ENCODE measurements around the gene LHFPL2. TPM values are rescaled to one million over a fixed set of nuclear protein-coding genes. Genes with fewer than 3 reads are reported as not detected.

LHFPL2 gene
- total and polyA plus RNA-seq, 9 of the 15 experiments (the other 6 are each of a cell fraction or from before 2014, with no cell fraction given), result 1.0 to 6.6 (median 4.6) TPM

- no peak for TF ChIP-seq ZBTB5 (IDR thresholded peaks at IDR 0.05)
- TF ChIP-seq, protein P1, sequence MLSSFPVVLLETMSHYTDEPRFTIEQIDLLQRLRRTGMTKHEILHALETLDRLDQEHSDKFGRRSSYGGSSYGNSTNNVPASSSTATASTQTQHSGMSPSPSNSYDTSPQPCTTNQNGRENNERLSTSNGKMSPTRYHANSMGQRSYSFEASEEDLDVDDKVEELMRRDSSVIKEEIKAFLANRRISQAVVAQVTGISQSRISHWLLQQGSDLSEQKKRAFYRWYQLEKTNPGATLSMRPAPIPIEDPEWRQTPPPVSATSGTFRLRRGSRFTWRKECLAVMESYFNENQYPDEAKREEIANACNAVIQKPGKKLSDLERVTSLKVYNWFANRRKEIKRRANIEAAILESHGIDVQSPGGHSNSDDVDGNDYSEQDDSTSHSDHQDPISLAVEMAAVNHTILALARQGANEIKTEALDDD (IDR thresholded peaks at IDR 0.05), result no peak
- TF ChIP-seq, protein P2, sequence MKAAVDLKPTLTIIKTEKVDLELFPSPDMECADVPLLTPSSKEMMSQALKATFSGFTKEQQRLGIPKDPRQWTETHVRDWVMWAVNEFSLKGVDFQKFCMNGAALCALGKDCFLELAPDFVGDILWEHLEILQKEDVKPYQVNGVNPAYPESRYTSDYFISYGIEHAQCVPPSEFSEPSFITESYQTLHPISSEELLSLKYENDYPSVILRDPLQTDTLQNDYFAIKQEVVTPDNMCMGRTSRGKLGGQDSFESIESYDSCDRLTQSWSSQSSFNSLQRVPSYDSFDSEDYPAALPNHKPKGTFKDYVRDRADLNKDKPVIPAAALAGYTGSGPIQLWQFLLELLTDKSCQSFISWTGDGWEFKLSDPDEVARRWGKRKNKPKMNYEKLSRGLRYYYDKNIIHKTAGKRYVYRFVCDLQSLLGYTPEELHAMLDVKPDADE (conservative IDR thresholded peaks at IDR 0.05; ENCODE audit: control insufficient read depth, low read depth, low read length), result no peak
- no peak for TF ChIP-seq RNF2 (IDR thresholded peaks at IDR 0.05)
- TF ChIP-seq TAL1 (IDR thresholded peaks at IDR 0.05), result no peak
- TF ChIP-seq JUND (IDR thresholded peaks at IDR 0.05; ENCODE audit: borderline replicate concordance, low read depth, low read length), result no peak
- no peak for TF ChIP-seq JUND (tag; IDR thresholded peaks at IDR 0.05; ENCODE audit: borderline replicate concordance, low read depth, low read length)
- TF ChIP-seq, protein P3, sequence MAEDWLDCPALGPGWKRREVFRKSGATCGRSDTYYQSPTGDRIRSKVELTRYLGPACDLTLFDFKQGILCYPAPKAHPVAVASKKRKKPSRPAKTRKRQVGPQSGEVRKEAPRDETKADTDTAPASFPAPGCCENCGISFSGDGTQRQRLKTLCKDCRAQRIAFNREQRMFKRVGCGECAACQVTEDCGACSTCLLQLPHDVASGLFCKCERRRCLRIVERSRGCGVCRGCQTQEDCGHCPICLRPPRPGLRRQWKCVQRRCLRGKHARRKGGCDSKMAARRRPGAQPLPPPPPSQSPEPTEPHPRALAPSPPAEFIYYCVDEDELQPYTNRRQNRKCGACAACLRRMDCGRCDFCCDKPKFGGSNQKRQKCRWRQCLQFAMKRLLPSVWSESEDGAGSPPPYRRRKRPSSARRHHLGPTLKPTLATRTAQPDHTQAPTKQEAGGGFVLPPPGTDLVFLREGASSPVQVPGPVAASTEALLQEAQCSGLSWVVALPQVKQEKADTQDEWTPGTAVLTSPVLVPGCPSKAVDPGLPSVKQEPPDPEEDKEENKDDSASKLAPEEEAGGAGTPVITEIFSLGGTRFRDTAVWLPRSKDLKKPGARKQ (CRISPR knock-in tag; IDR thresholded peaks at IDR 0.05), result no peak
- TF ChIP-seq NR2F6 (CRISPR knock-in tag; IDR thresholded peaks at IDR 0.05), result no peak
- TF ChIP-seq MTA3 (IDR thresholded peaks at IDR 0.05; ENCODE audit: borderline replicate concordance), result no peak
These were observed 97.7 kb downstream of the LHFPL2 start (continued) for GRCh38 chr5:78550891-78551290.

All from K562 (cell line).